ENCODE measurements around the gene SLC28A1. TPM values are rescaled to one million over a fixed set of nuclear protein-coding genes. Genes with fewer than 3 reads are reported as not detected.

SLC28A1 gene
- total and polyA plus RNA-seq, 2 of the 4 experiments (the other 2 are of a cell fraction) = not detected

DNA sequence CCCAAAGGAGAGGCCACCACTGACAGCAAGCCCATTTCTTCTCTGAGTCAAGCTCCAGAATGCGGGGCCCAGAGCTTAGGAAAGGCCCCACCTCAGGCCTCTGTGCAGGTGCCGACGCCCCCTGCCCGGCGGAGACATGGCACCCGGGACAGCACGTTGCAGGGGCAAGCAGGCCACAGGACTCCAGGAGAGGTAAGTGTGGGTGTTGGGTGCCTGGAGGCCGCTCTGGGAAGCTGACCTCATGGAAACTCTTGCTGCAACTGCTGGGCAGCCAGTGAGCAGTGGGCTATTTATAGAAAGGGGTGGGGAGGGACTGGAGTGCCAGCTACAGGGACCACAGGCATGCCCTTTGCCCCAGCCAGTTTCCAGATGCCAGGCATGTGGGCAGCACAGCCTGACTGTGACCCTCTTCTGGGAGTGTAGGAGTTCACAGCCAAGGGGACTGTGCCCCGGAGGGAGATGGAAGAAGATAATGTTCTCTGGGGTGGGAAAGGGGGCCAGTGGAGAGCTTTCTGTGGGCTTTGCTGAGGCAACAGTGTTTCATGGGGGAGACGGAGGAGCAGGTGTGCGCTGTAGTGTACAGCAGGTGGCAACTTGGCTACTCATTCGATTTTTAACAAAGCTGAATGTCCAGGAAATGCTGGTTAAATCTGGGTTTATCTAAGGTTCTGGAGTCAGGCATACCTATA lies 43.6 kb upstream of the SLC28A1 start:
- Histone ChIP-seq H4K20me1 (ENCODE audit: insufficient read depth, low read length) (no peaks in the 10 kb centered on the region), H3K56ac (ENCODE audit: extremely low read depth, insufficient read depth, low read length) (no peak overlapping the region), H3K23ac (ENCODE audit: low read depth, low read length) (no peak overlapping the region), H2BK15ac (ENCODE audit: low read depth, low read length) (no peak overlapping the region), H3K9ac (ENCODE audit: low read depth, low read length) (no peak overlapping the region), H4K5ac (ENCODE audit: low read depth, low read length) (no peak overlapping the region), H3K14ac (replicated peaks; ENCODE audit: low read depth, low read length) (0 out of 2 replicates have a peak overlapping the region, but pooled peaks have one; percentile 25), H2AFZ (replicated peaks; ENCODE audit: low read length, poor library complexity) (no peak overlapping the region), H4K91ac (ENCODE audit: insufficient read depth, low read depth, low read length) (no peak overlapping the region), H3K9me1 (ENCODE audit: insufficient read depth, low read length) (no peaks in the 10 kb centered on the region), H3K4me3 (ENCODE audit: insufficient read depth, low read depth, low read length) (no peak overlapping the region), H3K79me1 (ENCODE audit: low read depth in 1 of 2, low read length in 2 of 2) (no peaks in the 10 kb centered on the region), H3K4ac (ENCODE audit: low read depth, low read length) (no peak overlapping the region), H2BK5ac (ENCODE audit: low read depth, low read length, poor library complexity, severe bottlenecking) (no peak overlapping the region), H3K9me3 (ENCODE audit: control insufficient read depth, insufficient read depth, low read length) (no peaks in the 10 kb centered on the region), H3K27ac (ENCODE audit: insufficient read depth, low read length) (no peak overlapping the region), H3K18ac (ENCODE audit: low read depth, low read length) (no peak overlapping the region), H4K8ac (ENCODE audit: low read depth in 2 of 2, low read length in 2 of 2) (no peak overlapping the region), H3K36me3 (ENCODE audit: control insufficient read depth, insufficient read depth, low read length) (no peaks in the 10 kb centered on the region), H2AK9ac (replicated peaks; ENCODE audit: low read depth, low read length, poor library complexity) (peak overlapping the region; percentile 23), H2AK5ac (ENCODE audit: low read depth, low read length) (no peak overlapping the region), H3K27me3 (ENCODE audit: control insufficient read depth, insufficient read depth, low read length) (peaks cover 16% of the 10 kb centered on the region), H2BK20ac (ENCODE audit: low read depth, low read length) (0 out of 2 replicates have a peak overlapping the region, but pooled peaks have one; percentile 14), H3K4me1 (ENCODE audit: control insufficient read depth, insufficient read depth, low read length) (peaks cover 1% of the 10 kb centered on the region; the same call in 1 of the 2 replicates), H2BK120ac (ENCODE audit: low read depth, low read length) (no peak overlapping the region), H3K4me2 (ENCODE audit: low read depth, low read length) (no peak overlapping the region)
- no TSS peak for BruUV-seq (replicated peaks)
- TF ChIP-seq POLR2A (IDR thresholded peaks at IDR 0.05; ENCODE audit: low read depth, low read length) (no peak), CEBPB (IDR thresholded peaks at IDR 0.05; ENCODE audit: low read depth, low read length) (peak; percentile 67)
- peak; percentile 32 for DNase-seq
- ATAC-seq (ENCODE audit: low read depth) = peak; percentile 46
- dilution Hi-C loops (cut with HindIII; ENCODE audit: low sequenced_read_pairs, unreplicated experiment) (no loop called here), in situ Hi-C loops (cut with MboI; ENCODE audit: low sequenced_read_pairs) (no loop called here), intact Hi-C loops (cut with micrococcal nuclease) (no loop called here)
- CTCF ChIA-PET = interaction anchor here (1.0 kb wide), 1 partner anchor 87 kb away, joined by 3 read pairs; no protein-coding TSS in a partner anchor
- WGBS, 2 experiments (ENCODE audit: extremely low coverage in 2 of 2, insufficient read length in 1 of 2) = 77% methylated on average over 6 of the region's 12 CpGs; no CpG with 5 or more reads in 1 of the 2 experiments
- POLR2A ChIA-PET (ENCODE audit: unreplicated experiment) = no interaction called here
